SKM-1 treated with dmso at 0.1 percent for 144 hours (cell line): ENCODE measurements around the gene PLCB1.

ENCODE experiments used
- DNase-seq: peaks from one replicate; lab custom pipeline; 2025; ENCODE audit not compliant: unreplicated experiment; lab: John Stamatoyannopoulos, UW

Gene PLCB1

GRCh38 chr20:8292793-8293192 lies 160.7 kb downstream of the PLCB1 start:
- no peak for DNase-seq

- DNase-seq = no peak
Measured at GRCh38 chr20:8293750-8294149, 161.7 kb downstream of the PLCB1 start.

GRCh38 chr20:8296536-8296935 lies 164.5 kb downstream of the PLCB1 start:
- no peak for DNase-seq

- no peak for DNase-seq
Measured at GRCh38 chr20:8298426-8299043, 166.5 kb downstream of the PLCB1 start.

GRCh38 chr20:8299921-8300320 lies 167.9 kb downstream of the PLCB1 start:
- DNase-seq = no peak

GRCh38 chr20:8301655-8302054 lies 169.6 kb downstream of the PLCB1 start:
- no peak for DNase-seq

GRCh38 chr20:8303651-8304050 lies 171.6 kb downstream of the PLCB1 start:
- DNase-seq = no peak

- no peak for DNase-seq
Measured at GRCh38 chr20:8304124-8304816, 172.2 kb downstream of the PLCB1 start.

GRCh38 chr20:8305449-8305978 lies 173.4 kb downstream of the PLCB1 start:
- no peak for DNase-seq

- DNase-seq = no peak
Measured at GRCh38 chr20:8306937-8307336, 174.9 kb downstream of the PLCB1 start.

- DNase-seq = no peak
Measured at GRCh38 chr20:8309634-8310033, 177.6 kb downstream of the PLCB1 start.

- DNase-seq = no peak
Measured at GRCh38 chr20:8310618-8311017, 178.6 kb downstream of the PLCB1 start.

- DNase-seq = no peak
Measured at GRCh38 chr20:8313073-8313472, 181.0 kb downstream of the PLCB1 start.

- no peak for DNase-seq
Measured at GRCh38 chr20:8315639-8316573, 183.8 kb downstream of the PLCB1 start.

- no peak for DNase-seq
Measured at GRCh38 chr20:8317448-8317847, 185.4 kb downstream of the PLCB1 start.

- DNase-seq = no peak
Measured at GRCh38 chr20:8318965-8319625, 187.0 kb downstream of the PLCB1 start.

GRCh38 chr20:8320306-8320705 lies 188.2 kb downstream of the PLCB1 start:
- DNase-seq = no peak

- no peak for DNase-seq
Measured at GRCh38 chr20:8321001-8321400, 188.9 kb downstream of the PLCB1 start.

GRCh38 chr20:8322662-8323217 lies 190.7 kb downstream of the PLCB1 start:
- DNase-seq = no peak

GRCh38 chr20:8326191-8326590 lies 194.1 kb downstream of the PLCB1 start:
- no peak for DNase-seq

GRCh38 chr20:8326899-8327298 lies 194.8 kb downstream of the PLCB1 start:
- DNase-seq = no peak
